Activated T-cell treated with anti-CD3 and anti-CD28 coated beads, Interleukin-2, amount 50 U/mL, for 24 hours (primary cell): ENCODE measurements around the gene PLXDC2.

Source experiments
- DNase-seq: peaks from one replicate; pipeline ENCODE4 v3.0.0-alpha.2; 2020
- H3K27ac Mint-ChIP-seq: 2 replicates; pipeline ENCODE4 v1.8.0; 2020; ENCODE audit warnings: mild to moderate bottlenecking, mixed read lengths
- H3K27me3 Mint-ChIP-seq: 2 replicates; pipeline ENCODE4 v1.8.0; 2020; ENCODE audit warnings: mixed read lengths
- H3K36me3 Mint-ChIP-seq: 2 replicates; pipeline ENCODE4 v1.8.0; 2020; ENCODE audit warnings: low read depth, mixed read lengths
- H3K4me1 Mint-ChIP-seq: 2 replicates; pipeline ENCODE4 v1.8.0; 2020; ENCODE audit warnings: low read depth, mixed read lengths
- H3K4me3 Mint-ChIP-seq: 2 replicates; pipeline ENCODE4 v1.8.0; 2020; ENCODE audit warnings: mild to moderate bottlenecking, moderate library complexity, mixed read lengths
- H3K9me3 Mint-ChIP-seq: 2 replicates; pipeline ENCODE4 v1.8.0; 2020; ENCODE audit warnings: mixed read lengths

Gene PLXDC2

GRCh38 chr10:20065814-20066213 is 249.6 kb downstream of the PLXDC2 start:
- H3K27ac Mint-ChIP-seq = no peak overlapping the region
- no peaks in the 10 kb centered on the region for H3K4me1 Mint-ChIP-seq
- no peaks in the 10 kb centered on the region for H3K36me3 Mint-ChIP-seq
- no peak for DNase-seq
- H3K27me3 Mint-ChIP-seq = no peaks in the 10 kb centered on the region
- peaks cover 5% of the 10 kb centered on the region for H3K9me3 Mint-ChIP-seq
- H3K4me3 Mint-ChIP-seq = no peak overlapping the region

GRCh38 chr10:20073167-20073566 is 256.9 kb downstream of the PLXDC2 start:
- no peak for DNase-seq
- peaks cover 14% of the 10 kb centered on the region for H3K9me3 Mint-ChIP-seq
- no peaks in the 10 kb centered on the region for H3K27me3 Mint-ChIP-seq
- H3K4me3 Mint-ChIP-seq = no peak overlapping the region
- no peak overlapping the region for H3K27ac Mint-ChIP-seq
- H3K36me3 Mint-ChIP-seq = no peaks in the 10 kb centered on the region
- H3K4me1 Mint-ChIP-seq = no peaks in the 10 kb centered on the region

- H3K27ac Mint-ChIP-seq = no peak overlapping the region
- peaks cover 11% of the 10 kb centered on the region for H3K9me3 Mint-ChIP-seq
- no peak for DNase-seq
- no peaks in the 10 kb centered on the region for H3K4me1 Mint-ChIP-seq
- H3K4me3 Mint-ChIP-seq = no peak overlapping the region
- H3K36me3 Mint-ChIP-seq = no peaks in the 10 kb centered on the region
- H3K27me3 Mint-ChIP-seq = no peaks in the 10 kb centered on the region
These were observed 259.5 kb downstream of the PLXDC2 start for GRCh38 chr10:20075713-20076112.

- H3K27ac Mint-ChIP-seq = no peak overlapping the region
- H3K27me3 Mint-ChIP-seq = no peaks in the 10 kb centered on the region
- no peaks in the 10 kb centered on the region for H3K4me1 Mint-ChIP-seq
- no peak for DNase-seq
- H3K36me3 Mint-ChIP-seq = no peaks in the 10 kb centered on the region
- no peak overlapping the region for H3K4me3 Mint-ChIP-seq
- no peaks in the 10 kb centered on the region for H3K9me3 Mint-ChIP-seq
These were observed 268.2 kb downstream of the PLXDC2 start for GRCh38 chr10:20084451-20084850.

GRCh38 chr10:20085115-20085514 is 268.9 kb downstream of the PLXDC2 start:
- no peaks in the 10 kb centered on the region for H3K4me1 Mint-ChIP-seq
- no peak for DNase-seq
- H3K27ac Mint-ChIP-seq = no peak overlapping the region
- H3K9me3 Mint-ChIP-seq = no peaks in the 10 kb centered on the region
- no peaks in the 10 kb centered on the region for H3K27me3 Mint-ChIP-seq
- H3K36me3 Mint-ChIP-seq = no peaks in the 10 kb centered on the region
- H3K4me3 Mint-ChIP-seq = no peak overlapping the region

GRCh38 chr10:20087353-20087752 is 271.1 kb downstream of the PLXDC2 start:
- Mint-ChIP-seq H3K36me3 (no peaks in the 10 kb centered on the region), H3K4me3 (no peak overlapping the region), H3K27ac (no peak overlapping the region), H3K9me3 (no peaks in the 10 kb centered on the region), H3K27me3 (no peaks in the 10 kb centered on the region), H3K4me1 (no peaks in the 10 kb centered on the region)
- DNase-seq = no peak

GRCh38 chr10:20088061-20088701 is 271.9 kb downstream of the PLXDC2 start:
- Mint-ChIP-seq H3K36me3 (no peaks in the 10 kb centered on the region), H3K9me3 (no peaks in the 10 kb centered on the region), H3K4me3 (no peak overlapping the region), H3K27me3 (no peaks in the 10 kb centered on the region), H3K4me1 (no peaks in the 10 kb centered on the region), H3K27ac (no peak overlapping the region)
- no peak for DNase-seq

GRCh38 chr10:20089879-20090278 is 273.6 kb downstream of the PLXDC2 start:
- DNase-seq = no peak
- no peak overlapping the region for H3K27ac Mint-ChIP-seq
- no peaks in the 10 kb centered on the region for H3K36me3 Mint-ChIP-seq
- H3K4me3 Mint-ChIP-seq = no peak overlapping the region
- H3K9me3 Mint-ChIP-seq = no peaks in the 10 kb centered on the region
- H3K27me3 Mint-ChIP-seq = no peaks in the 10 kb centered on the region
- no peaks in the 10 kb centered on the region for H3K4me1 Mint-ChIP-seq

- Mint-ChIP-seq H3K4me3 (no peak overlapping the region), H3K36me3 (no peaks in the 10 kb centered on the region), H3K27me3 (no peaks in the 10 kb centered on the region), H3K9me3 (no peaks in the 10 kb centered on the region), H3K27ac (no peak overlapping the region), H3K4me1 (no peaks in the 10 kb centered on the region)
- DNase-seq = no peak
These were observed 274.6 kb downstream of the PLXDC2 start for GRCh38 chr10:20090831-20091230.

- H3K9me3 Mint-ChIP-seq = no peaks in the 10 kb centered on the region
- no peak overlapping the region for H3K27ac Mint-ChIP-seq
- no peak overlapping the region for H3K4me3 Mint-ChIP-seq
- H3K36me3 Mint-ChIP-seq = no peaks in the 10 kb centered on the region
- no peaks in the 10 kb centered on the region for H3K4me1 Mint-ChIP-seq
- no peak for DNase-seq
- H3K27me3 Mint-ChIP-seq = no peaks in the 10 kb centered on the region
These were observed 275.5 kb downstream of the PLXDC2 start for GRCh38 chr10:20091698-20092097.

GRCh38 chr10:20093600-20093999 is 277.4 kb downstream of the PLXDC2 start:
- Mint-ChIP-seq H3K4me1 (no peaks in the 10 kb centered on the region), H3K36me3 (no peaks in the 10 kb centered on the region), H3K4me3 (no peak overlapping the region), H3K27me3 (no peaks in the 10 kb centered on the region), H3K27ac (no peak overlapping the region), H3K9me3 (no peaks in the 10 kb centered on the region)
- DNase-seq = no peak

- Mint-ChIP-seq H3K4me1 (no peaks in the 10 kb centered on the region), H3K27me3 (no peaks in the 10 kb centered on the region), H3K27ac (no peak overlapping the region), H3K9me3 (no peaks in the 10 kb centered on the region), H3K4me3 (no peak overlapping the region), H3K36me3 (no peaks in the 10 kb centered on the region)
- DNase-seq = no peak
These were observed 278.2 kb downstream of the PLXDC2 start for GRCh38 chr10:20094226-20094976.

- H3K9me3 Mint-ChIP-seq = no peaks in the 10 kb centered on the region
- H3K4me1 Mint-ChIP-seq = no peaks in the 10 kb centered on the region
- no peak overlapping the region for H3K4me3 Mint-ChIP-seq
- no peak for DNase-seq
- H3K27me3 Mint-ChIP-seq = no peaks in the 10 kb centered on the region
- no peak overlapping the region for H3K27ac Mint-ChIP-seq
- H3K36me3 Mint-ChIP-seq = no peaks in the 10 kb centered on the region
These were observed 283.9 kb downstream of the PLXDC2 start for GRCh38 chr10:20100171-20100570.

- H3K4me1 Mint-ChIP-seq = no peaks in the 10 kb centered on the region
- no peak overlapping the region for H3K4me3 Mint-ChIP-seq
- DNase-seq = no peak
- H3K9me3 Mint-ChIP-seq = no peaks in the 10 kb centered on the region
- no peak overlapping the region for H3K27ac Mint-ChIP-seq
- H3K36me3 Mint-ChIP-seq = no peaks in the 10 kb centered on the region
- H3K27me3 Mint-ChIP-seq = no peaks in the 10 kb centered on the region
These were observed 289.0 kb downstream of the PLXDC2 start for GRCh38 chr10:20105236-20105635.

- H3K36me3 Mint-ChIP-seq = no peaks in the 10 kb centered on the region
- H3K4me3 Mint-ChIP-seq = no peak overlapping the region
- no peaks in the 10 kb centered on the region for H3K4me1 Mint-ChIP-seq
- no peak for DNase-seq
- H3K27me3 Mint-ChIP-seq = no peaks in the 10 kb centered on the region
- H3K9me3 Mint-ChIP-seq = no peaks in the 10 kb centered on the region
- no peak overlapping the region for H3K27ac Mint-ChIP-seq
These were observed 289.7 kb downstream of the PLXDC2 start for GRCh38 chr10:20105931-20106330.
